NCI-H187 (cell line): ENCODE measurements around the gene JPH3.

Source experiments
- DNase-seq, 2 experiments: peaks; one replicate each; lab custom pipeline; 2025; lab: John Stamatoyannopoulos, UW

The JPH3 gene

GRCh38 chr16:87601401-87601981 lies 817 bp upstream of the JPH3 start:
- no peak for DNase-seq

- no peak for DNase-seq
These were observed 744 bp downstream of the JPH3 start for GRCh38 chr16:87602821-87603683.

GRCh38 chr16:87603684-87604633 lies 1.7 kb downstream of the JPH3 start:
- DNase-seq: no peak

- no peak for DNase-seq
These were observed 2.4 kb downstream of the JPH3 start for GRCh38 chr16:87604634-87605111.

DNA sequence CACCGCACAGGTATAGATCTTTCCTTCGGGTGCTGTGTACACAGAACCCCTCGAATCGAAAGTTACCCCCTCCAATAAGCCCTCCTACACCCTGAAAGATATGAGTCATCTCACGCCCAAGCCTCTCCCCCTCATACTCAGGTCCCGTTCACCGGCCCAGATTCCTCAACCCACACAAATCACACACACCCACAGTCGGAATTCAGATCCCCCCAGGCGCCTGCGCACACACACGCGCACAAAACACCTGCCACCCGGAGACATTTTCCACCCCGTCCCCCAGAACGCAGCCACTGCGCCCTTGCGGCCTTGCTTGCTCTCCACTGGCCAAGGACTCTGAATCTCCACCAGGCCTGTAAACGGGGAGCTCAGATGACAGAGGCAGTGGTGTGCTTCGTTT lies 4.9 kb downstream of the JPH3 start:
- no peak for DNase-seq

GRCh38 chr16:87607871-87608270 lies 5.6 kb downstream of the JPH3 start:
- DNase-seq: no peak

- no peak for DNase-seq
These were observed 6.2 kb downstream of the JPH3 start for GRCh38 chr16:87608400-87608985.

DNA sequence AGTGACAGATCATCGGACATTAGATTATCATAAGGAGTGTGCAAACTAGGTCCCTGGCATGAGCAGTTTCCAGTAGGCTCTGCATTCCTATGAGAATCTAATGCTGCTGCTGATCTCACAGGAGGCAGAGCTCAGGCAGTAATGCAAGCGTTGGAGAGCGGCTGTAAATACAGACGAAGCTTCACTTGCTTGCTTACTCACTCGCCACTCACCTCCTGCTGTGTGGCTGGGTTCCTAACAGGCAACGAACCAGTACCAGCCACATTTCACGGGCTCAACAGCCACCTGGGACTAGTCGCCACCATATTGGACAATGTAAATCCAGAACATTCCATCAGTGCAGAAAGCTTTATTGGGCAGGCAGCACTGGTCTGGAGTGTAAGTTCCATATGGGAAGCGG lies 7.7 kb downstream of the JPH3 start:
- no peak for DNase-seq

- DNase-seq: no peak
These were observed 9.1 kb downstream of the JPH3 start for GRCh38 chr16:87611456-87611855.

DNA sequence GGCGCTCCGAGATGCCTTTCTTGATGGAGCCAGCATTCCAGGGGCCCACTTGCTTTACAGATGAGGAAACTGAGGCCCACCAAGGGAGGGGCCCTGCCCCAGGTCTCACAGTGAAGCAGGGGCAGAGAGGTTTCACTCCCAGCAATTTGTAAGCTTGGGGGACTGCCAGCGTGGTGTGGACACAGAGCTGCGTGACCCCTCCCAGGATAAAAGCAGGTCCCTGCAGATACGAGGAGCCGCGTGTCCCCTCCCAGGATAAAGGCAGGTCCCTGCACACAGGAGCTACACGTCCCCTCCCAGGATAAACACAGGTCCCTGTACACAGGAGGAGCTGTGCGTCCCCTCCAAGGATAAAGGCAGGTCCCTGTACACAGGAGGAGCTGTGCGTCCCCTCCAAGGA lies 11.7 kb downstream of the JPH3 start:
- DNase-seq: no peak

GRCh38 chr16:87615621-87616041 lies 13.3 kb downstream of the JPH3 start:
- no peak for DNase-seq

DNA sequence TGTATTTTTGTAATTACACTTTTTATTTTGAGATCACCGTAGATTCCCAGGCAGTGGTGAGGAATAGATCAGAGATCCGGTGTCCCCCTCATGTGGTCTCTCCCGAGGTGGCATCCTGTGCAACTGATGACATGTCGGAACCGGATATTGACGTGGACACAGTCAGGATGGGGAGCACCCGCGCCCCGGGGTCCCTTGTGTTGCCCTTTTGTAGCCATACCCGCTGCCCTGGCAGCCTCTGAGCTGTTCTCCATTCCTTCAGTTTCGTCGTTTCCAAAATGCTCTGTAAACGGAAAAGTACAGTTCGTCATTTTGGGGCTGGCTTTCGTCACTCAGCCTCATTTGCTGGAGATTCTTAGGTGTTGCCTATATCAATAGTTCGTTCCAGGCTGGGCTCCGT lies 14.2 kb downstream of the JPH3 start:
- DNase-seq: no peak

GRCh38 chr16:87618216-87618615 lies 15.9 kb downstream of the JPH3 start:
- DNase-seq: no peak

DNA sequence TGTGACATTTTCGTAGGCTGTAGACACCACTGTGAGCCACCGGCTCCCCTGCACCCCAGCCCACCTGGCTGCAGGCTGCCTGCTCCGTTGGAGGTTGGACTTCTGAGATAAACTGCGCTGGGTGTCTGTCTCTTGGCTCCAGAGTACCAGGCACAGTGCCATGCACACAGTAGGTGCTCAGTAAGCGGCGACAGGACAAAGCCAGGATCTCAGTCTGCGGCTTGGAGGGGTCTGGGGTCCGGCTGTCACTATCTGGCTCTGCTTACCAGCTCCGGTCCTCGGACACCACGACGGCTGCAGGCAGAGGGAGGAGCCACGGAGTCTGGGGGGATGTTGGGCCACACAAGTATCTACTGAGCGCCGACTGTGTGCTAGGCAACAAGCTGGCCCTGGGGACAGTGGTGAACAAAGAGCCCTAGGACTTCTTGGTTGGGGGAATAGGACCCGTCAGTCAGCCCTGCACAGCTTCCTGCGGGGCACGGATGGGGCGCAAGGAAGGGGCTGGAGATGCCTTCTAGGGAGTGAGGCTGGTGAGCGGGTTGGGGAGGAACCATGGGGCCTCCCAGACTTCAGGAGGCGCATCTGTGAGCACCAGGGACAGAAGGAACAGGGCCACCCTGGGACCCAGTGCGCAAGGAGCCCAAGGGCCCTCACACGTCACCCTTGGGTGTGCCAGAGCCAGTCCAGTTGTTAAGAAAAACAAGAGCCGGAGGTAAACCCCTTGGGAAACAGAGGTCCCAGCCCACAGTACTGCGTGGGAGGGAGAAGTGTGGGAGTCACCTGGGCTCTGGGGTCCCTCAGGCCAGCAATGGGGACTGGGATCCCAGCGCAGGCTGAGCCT lies 17.3 kb downstream of the JPH3 start:
- DNase-seq: no peak

DNA sequence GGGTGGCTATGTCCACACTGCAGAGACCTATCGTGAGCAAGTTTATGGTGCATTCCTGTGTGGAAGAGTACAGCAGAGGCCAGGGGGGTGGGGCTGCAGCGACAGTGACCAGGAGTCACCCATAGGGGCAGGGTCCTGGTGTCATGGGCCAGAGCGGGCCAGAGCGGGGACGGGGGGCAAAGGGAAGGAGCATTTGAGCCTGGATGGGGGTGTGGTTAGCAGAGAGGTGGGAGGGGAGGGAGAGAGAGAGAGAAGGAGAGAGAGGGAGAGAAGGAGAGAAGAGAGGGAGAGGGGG lies 17.8 kb downstream of the JPH3 start:
- no peak for DNase-seq

DNA sequence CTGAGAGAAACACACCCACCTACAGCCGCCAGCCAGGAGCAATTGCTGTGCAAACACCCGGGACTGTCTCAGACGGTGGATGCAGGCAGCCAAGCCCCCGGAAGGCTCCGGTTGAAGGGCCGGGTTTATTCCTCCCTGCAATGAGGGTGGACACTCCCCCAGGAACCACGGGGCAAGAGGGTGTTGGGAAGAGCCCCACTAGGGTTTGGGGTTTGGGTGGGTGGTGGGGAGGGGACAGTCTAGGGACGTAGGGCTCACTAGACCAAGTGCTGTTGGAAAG lies 19.2 kb downstream of the JPH3 start:
- DNase-seq: no peak

GRCh38 chr16:87621976-87622713 lies 19.8 kb downstream of the JPH3 start:
- DNase-seq: no peak

DNA sequence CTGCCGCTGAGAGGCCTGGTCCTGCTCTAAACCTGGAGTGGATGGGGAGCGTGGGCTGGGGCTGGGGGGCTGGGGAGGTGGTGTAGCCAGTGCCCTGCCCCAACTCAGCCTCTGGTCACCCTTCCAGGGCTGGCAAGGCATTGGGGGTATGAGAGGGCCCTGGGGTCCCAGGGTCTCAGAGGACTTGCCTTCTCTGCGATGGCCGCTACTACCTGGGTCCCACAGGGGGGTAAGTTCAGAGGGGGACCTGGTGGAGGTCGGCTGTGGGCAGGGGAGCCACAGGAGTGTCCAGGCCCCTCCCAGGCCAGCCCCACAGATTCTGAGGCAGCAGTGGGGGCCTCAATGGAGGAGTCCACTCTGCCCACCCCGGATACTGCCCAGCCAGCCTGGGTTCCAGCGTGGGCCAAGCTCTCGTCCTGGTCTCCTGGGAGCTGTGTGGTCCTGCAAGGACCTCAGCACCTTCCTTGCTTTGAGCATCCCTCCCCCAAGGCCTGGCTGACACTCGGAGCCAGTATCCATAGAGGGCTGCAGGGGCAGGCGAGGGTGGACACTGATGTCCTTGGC lies 20.5 kb downstream of the JPH3 start:
- no peak for DNase-seq

DNA sequence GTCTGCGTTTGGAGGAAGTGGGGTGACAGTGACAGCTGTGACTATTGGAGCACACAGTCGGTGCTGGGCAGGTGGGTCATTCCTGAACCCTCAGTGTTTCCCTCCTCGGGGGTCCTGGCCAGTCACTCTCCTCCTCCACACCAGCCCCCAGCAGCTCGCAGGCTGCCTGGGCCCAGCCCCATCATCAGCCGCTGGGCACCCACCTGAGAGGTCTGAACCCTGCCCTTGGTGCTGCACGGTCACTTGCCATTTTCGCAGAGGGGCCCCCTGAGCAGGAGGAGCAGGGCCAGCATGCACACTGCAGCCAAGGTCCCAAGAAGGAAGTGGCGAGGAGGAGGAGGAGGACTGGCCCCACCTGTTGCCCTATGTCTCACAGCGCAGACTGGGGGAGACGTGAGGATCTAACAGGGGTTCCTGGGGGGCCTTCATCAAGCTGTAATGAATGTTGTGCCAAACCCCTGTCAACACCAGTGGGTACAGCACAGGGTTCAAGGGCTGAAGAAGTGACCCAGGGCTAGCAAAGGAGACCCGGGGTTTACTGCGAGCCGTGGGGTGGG lies 23.0 kb downstream of the JPH3 start:
- no peak for DNase-seq

GRCh38 chr16:87626401-87626800 lies 24.1 kb downstream of the JPH3 start:
- no peak for DNase-seq
